HG02610 (cell line): ENCODE measurements around the gene KANSL1.

Source experiments
- ATAC-seq: cut with Tn5 transposase; IDR thresholded peaks from one replicate; pipeline ENCODE4 v1.9.1; 2021; ENCODE audit warnings: mild to moderate bottlenecking, moderate library complexity; ENCODE audit not compliant: unreplicated experiment

The KANSL1 gene

GRCh38 chr17:46003907-46004748 lies 189.1 kb downstream of the KANSL1 start:
- ATAC-seq, result no peak

GRCh38 chr17:46002973-46003316 lies 190.3 kb downstream of the KANSL1 start:
- no peak for ATAC-seq

- ATAC-seq, result no peak
These were observed 190.8 kb downstream of the KANSL1 start for GRCh38 chr17:46002311-46002972.

- no peak for ATAC-seq
These were observed 191.6 kb downstream of the KANSL1 start for GRCh38 chr17:46001390-46002310.

GRCh38 chr17:46000757-46001156 lies 192.5 kb downstream of the KANSL1 start:
- no peak for ATAC-seq

- no peak for ATAC-seq
These were observed 192.9 kb downstream of the KANSL1 start for GRCh38 chr17:46000292-46000691.

- ATAC-seq, result no peak
These were observed 193.3 kb downstream of the KANSL1 start for GRCh38 chr17:45999900-46000290.

GRCh38 chr17:45998987-45999899 lies 194.0 kb downstream of the KANSL1 start, which contains the start of gene STH:
Gene STH (plus strand): TSS chr17:45999250. CDS start chr17:45999280, 30 bp downstream.
- no peak for ATAC-seq

GRCh38 chr17:45997624-45998023 lies 195.6 kb downstream of the KANSL1 start:
- no peak for ATAC-seq

GRCh38 chr17:45997166-45997565 lies 196.1 kb downstream of the KANSL1 start:
- no peak for ATAC-seq

GRCh38 chr17:45996282-45996937 lies 196.8 kb downstream of the KANSL1 start:
- no peak for ATAC-seq

GRCh38 chr17:45995627-45996270 lies 197.5 kb downstream of the KANSL1 start:
- no peak for ATAC-seq

- ATAC-seq, result no peak
These were observed 198.2 kb downstream of the KANSL1 start for GRCh38 chr17:45994987-45995386.

- no peak for ATAC-seq
These were observed 199.1 kb downstream of the KANSL1 start for GRCh38 chr17:45993962-45994627.

GRCh38 chr17:45992904-45993303 lies 200.3 kb downstream of the KANSL1 start:
- ATAC-seq, result no peak

- no peak for ATAC-seq
These were observed 201.1 kb downstream of the KANSL1 start for GRCh38 chr17:45992175-45992574.

- no peak for ATAC-seq
These were observed 201.9 kb downstream of the KANSL1 start for GRCh38 chr17:45991341-45991740.

GRCh38 chr17:45990886-45991285 lies 202.3 kb downstream of the KANSL1 start:
- no peak for ATAC-seq

GRCh38 chr17:45989759-45990158 lies 203.5 kb downstream of the KANSL1 start:
- no peak for ATAC-seq
